GM21381 (cell line): ENCODE data around the gene AHCYL2.

Source experiments
- ATAC-seq: cut with Tn5 transposase; IDR thresholded peaks from one replicate; pipeline ENCODE4 v1.9.1; 2021; ENCODE audit warnings: mild to moderate bottlenecking, moderate library complexity; ENCODE audit not compliant: unreplicated experiment

The AHCYL2 gene

DNA sequence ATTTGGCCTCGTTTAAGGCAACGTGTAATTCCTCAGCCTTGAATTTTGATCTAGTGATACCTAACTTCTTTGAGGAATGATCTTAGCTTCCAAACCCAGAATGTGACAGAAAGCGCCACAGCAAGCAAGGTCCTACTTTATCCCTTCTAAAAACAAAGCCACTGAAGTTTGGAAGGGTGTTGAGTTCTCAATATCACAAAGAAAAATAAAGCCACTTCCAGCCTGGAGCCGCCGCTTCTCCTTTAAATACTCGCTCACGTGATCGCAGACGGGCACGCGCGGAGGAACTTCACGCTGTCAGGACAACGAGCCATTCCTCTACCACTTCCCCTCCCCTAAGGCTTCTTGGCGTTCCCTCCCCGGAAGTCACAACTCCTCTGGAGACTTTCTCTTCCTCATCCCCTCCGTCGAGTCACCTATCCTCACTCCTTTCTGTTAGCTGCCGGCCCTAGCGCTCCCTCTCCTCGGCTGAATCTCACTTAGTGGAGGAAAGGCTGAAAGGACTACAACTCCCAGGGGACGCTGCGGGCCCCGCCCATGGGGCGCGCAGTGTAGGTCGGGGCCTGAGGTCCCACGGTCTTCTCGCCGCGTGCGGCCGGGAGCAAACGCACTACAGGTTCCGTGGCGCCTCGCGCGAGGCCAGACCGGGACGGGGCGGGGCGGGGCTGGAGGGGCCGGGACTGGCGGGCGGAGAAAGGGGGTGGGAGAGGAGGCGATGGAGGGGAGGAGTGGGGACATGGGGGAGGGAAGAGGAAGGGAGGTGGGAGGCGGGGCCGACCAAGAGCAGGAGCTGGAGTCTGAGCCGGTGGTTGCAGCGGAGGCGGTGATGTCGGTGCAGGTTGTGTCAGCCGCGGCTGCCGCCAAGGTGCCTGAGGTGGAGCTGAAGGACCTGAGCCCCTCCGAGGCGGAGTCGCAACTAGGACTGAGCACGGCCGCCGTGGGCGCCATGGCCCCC lies at the start of gene AHCYL2:
AHCYL2 (plus strand) TSS at position 780 of the 955 bp plus-strand sequence.
- peak; percentile 89 for ATAC-seq

DNA sequence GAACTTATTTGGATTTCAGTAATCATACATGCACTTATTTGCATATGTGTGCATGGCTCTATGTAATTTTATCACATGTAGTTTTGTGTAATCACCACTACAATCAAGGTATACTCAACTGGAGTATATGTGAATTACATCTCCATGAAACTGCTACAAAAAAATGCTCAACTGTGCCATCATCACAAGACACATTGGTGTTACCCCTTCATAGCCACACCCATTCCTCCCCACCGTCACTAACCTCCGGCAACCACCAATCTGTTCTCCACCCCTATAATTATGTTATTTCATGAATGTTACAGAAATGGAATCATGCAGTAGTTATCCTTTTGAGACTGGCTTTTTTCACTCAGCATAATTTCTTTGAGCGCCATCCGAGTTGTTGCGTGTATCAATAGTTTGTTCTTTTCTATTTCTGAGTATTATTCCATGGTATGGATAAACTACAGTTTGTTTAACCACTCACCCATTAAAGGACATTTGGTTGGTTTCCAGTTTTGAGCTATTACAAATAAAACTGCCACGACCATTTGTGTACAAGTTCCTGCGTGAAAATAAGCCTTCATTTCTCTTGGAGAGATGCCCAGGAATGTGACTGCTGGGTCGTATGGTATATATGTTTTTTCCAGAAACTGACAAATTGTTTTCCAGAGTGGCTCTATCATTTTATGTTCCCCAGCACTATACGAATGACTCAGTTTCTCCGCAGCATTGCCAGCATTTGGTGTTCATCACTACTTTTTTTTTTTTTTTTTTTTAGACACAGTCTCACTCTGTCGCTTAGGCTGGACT lies 47.7 kb upstream of the AHCYL2 start:
- ATAC-seq: no peak

DNA sequence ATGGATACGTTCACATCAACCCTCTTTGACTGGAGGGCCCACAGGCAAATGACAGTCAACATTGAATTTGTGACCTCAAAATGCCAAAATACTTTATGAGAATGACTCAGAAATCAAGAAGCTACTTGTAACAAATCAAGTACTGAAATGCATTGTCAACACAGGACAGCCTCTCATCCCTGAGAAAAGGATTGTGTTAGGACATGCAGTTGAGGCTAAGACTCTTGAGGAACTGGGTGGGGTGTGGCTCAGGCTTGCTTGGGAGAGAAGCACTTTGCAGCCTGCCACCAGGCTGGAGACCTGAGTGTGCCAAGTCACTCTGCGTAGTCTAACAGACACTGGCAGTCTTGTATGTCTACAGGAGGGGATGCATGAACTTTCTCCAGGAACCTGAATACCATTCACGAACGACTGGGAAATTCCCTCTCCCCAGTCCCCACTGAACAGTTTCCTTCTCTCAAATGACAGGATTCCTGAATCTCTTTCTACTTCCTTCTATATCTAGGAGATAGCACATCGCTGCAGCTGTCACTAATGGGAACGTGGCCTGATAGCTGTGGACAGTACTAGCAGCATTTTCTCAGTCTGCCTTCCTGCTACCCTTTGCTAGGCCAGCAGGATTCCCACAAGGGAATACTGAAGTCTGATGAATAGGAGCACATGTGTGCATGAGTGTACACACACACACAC lies 39.7 kb upstream of the AHCYL2 start:
- no peak for ATAC-seq

DNA sequence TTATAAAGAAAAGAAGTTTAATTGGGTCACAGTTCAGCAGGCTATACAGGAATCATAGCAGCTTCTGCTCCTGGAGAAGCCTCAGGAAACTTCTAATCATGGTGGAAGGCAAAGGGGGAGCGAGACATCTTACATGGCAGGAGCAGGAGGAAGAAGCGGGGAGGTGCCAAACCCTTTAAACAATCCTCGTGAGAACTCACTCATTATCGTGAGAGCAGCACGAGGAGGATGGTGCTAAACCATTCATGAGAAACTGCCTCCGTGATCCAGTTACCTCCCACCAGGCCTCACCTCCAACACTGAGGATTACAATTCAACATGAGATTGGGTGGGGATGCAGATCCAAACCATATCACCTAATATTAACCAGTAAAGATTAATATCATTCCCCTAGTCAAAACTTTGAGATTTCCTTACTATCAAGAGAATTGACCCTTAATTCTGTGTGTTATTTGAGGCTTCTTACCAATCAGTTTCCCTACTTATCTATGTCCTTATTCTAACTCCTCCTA lies 38.0 kb upstream of the AHCYL2 start:
- no peak for ATAC-seq

DNA sequence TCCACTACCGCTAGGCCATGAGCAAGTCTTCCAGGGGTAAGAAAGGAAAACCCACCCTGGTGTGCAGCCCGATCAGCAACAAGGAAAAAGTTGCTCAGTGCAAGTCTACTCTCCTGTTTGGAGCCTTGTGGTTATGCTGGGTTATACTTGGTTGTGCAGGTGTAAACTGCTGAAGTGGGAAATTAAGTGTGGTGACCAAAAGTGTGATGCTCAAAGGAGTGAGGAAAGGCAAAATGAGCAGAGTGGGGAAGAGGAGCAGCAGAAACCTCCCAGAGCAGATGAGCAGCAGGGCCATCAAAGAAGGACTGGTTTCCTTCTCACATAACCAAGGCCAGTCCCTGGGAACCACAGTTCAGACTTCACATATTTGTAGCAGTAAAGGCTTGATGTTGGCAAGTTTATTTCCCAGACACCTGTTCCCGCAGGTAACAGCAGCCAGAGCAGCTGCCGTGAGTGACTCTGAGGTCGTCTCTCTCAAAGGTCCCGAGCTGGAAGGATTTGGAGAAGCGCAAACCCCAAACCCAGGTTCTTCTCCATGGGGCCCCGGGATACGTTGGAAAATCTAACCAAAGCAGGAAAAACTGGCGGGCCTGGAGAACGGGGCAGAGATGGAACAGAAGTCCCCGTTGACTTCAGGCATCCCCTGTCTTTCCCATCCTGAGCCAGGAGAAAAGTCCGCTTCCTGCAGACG lies 37.0 kb upstream of the AHCYL2 start:
- no peak for ATAC-seq

DNA sequence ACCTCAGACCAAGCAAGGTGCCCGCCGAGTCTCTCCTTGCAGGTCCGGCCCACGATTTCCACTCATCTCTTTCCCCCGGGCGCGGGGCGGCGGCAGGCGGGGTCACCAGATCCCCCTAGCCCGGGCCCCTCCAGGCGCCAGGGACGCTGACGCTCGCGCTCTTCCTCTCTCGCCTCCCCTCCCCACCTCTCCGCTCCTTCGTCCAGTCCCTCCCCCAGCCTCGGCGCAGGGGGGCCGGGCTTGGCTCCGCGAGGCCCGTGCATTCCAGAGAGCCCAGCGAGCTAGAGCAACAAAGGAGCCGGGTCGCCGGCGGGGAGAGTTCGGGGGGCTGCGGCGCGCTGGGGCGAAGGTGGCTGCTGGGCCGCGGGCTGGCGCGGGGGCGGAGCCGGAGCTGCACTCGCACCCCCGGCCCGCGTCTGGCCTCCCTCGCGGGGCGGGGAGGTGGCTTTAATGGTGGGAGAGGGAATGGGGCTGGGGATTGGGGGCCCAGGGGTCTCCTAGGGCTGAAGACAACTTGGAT lies 36.4 kb upstream of the AHCYL2 start, which contains the start of gene SMO:
SMO (plus strand) TSS at position 262 of the 520 bp plus-strand sequence. CDS start 519 bp downstream, outside the sequence.
- no peak for ATAC-seq

DNA sequence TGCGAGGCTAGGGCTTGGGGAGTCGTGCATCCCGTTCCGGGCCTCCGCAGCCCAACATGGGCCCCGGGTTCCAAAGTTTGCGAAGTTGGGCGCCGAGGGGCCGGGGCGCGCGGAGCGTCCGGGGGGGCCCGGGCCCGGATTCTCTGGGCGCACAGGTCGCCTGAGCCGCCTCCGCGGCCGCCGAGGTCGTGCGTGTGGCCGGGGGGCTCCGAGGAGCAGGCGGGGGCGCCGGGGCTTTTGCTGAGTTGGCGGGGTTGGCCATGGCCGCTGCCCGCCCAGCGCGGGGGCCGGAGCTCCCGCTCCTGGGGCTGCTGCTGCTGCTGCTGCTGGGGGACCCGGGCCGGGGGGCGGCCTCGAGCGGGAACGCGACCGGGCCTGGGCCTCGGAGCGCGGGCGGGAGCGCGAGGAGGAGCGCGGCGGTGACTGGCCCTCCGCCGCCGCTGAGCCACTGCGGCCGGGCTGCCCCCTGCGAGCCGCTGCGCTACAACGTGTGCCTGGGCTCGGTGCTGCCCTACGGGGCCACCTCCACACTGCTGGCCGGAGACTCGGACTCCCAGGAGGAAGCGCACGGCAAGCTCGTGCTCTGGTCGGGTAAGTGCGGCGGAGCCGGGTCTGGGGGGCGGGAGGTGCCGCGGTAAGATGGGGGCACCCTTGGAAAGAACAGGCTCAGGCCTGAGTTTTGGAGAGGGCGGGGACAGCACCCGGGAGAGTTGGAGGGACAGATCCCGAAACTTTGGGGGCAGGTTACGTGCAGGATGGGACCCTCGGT lies 35.8 kb upstream of the AHCYL2 start:
- ATAC-seq: no peak

DNA sequence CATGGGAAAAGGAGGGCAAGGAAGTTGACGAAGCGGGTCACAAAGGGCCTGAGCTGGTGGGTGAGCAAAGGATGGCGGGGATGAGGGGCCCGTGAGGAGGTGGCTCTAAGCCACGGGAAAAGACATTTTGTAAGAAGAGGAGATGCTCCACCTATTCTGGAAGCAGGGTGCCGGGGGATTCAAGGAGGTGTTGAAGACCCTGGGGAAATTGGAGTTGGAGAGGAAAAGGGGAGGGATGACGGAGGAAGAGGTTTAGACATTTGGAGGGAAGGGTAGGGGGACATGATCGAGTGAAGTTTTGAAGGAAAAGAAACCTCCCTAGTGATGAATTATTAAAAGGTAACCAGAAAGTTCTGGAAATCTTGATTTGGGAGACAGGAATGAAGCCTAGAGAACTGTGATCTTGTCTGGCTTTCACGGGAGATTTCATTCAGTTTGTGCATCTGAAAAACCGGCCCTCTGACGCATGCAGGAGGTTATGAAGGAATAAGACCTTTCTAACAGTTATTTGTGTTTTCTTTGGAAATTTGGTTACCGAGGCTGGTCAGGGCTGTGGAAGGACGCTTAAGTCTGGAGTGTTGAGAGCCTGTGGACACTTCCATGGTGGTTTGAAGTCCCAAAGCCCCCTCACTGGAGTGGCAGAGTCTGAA lies 35.0 kb upstream of the AHCYL2 start:
- ATAC-seq: no peak

DNA sequence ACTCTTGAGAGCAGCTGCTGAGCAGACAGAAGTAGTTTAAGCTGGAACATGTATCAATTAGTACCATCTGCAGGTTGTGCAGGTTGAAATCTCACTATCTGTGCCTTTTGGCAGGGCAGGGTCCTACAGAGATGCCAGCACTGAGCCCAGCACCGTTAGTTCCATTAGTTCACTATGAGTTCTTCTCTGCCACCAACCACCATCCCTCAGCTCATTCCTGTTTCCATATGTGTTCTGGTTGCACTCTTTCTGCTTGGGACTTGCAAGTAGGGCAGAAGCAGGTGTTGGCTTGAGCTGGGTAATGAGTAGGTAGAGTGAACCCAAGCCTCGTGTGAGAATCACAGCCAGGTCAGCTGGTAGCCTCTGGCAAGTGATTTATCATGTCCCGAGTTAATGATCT lies 33.6 kb upstream of the AHCYL2 start:
- no peak for ATAC-seq

DNA sequence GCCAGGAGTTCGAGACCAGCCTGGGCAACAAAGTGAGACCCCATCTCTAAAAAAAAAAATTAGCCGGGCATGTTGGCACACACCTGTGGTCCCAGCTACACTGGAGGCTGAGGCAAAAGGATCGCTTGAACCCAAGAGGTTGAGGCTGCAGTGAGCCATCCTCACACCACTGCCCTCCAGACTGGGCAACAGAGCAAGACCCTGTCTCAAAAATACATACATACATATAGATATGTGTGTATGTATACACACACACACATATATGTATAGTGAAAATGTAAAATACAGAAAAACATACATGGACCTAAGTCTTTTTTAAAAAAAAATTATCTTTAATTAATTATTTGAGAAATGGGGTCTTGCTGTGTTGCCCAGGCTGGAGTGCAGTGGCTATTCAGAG lies 30.9 kb upstream of the AHCYL2 start:
- ATAC-seq: no peak

DNA sequence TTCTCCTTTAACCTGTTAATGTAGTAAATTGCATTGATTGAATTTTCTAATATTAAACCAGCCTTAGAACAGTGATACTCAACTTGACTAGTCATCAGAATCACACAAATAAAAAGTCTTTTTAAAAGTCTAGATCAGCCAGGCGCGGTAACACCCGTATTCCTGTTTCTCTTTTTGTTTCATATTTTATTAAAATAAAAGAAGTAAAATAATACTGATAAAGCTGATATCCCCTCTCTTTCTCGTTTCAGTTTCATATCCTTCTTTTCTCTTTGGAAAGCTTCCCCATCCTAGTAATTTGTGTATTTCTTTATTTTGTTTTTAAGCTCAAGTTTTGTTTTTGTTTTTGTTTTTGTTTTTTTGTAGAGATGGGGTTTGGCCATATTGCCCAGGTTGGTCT lies 27.1 kb upstream of the AHCYL2 start:
- ATAC-seq: no peak

DNA sequence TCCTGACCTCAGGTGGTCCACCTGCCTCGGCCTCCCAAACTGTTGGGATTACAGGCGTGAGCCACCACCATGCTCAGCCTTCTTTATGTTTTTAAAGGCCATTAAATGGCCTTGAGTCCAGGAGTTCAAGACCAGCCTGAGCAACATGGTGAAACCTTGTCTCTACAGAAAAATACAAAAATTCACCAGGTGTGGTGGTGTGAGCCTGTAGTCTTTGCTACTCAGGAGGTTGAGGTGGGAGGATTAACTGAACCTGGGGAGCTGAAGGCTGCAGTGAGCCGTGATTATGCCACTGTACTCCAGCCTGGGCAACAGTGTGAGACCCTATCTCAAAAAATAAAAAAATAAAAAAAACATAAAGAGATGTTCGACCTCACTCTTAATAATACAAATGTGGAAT lies 25.4 kb upstream of the AHCYL2 start:
- ATAC-seq: no peak

DNA sequence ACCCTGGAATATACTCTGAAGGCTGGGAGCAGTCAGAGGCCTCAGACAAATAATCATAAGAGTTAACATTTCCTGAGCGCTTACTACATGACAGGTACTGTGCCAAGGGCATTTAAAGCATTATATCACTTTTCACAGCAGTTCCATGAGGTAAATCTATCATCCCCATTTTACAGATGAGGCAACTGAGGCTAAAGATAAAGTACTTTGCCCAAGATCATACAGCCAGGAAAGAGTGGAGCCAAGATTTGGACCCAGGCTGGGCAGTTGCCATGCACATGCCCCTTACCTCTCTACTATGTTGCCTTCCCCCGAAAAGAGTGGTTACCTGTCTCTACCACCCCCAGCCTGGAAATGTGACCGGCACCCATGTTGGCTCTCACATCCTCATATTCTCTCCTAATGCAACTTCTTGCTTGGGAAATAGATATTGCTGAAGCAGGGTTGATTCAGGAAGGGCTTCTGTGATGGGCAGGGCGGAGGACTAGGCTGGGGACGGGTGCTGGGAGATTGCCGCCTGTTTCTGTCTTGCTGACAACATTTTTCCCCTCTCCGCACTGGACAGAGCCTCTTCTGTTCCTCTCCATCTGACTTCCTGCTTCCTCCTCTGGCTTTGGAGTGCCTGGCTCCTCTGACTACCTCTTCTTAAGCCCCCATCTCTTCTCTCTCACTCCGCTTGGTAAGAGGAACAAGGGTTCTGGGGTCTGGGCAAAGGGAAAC lies 22.6 kb upstream of the AHCYL2 start:
- ATAC-seq: no peak

DNA sequence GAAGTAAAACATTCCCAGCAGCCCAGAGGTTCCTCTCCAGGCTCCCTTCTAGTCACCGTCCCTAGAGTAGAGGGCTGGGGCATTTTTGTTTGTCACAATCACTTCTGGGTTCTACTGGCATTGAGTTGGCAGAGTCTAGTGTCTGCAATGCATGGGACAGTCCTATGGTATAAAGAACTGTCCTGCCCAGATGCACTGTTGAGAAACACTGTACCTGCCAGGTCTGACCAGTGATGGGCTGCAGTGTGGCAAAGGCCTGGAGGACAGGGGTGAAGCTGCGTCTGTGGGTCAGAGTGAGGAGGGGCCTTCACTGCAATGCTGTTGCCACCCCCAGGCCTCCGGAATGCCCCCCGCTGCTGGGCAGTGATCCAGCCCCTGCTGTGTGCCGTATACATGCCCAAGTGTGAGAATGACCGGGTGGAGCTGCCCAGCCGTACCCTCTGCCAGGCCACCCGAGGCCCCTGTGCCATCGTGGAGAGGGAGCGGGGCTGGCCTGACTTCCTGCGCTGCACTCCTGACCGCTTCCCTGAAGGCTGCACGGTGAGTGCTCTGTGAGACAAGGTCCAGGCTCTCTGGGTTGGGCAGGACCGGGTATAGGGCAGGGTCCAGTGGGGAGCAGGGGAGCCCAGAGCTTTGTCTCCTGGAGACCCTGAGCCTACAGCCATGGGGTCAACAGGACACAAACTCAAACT lies 21.6 kb upstream of the AHCYL2 start:
- ATAC-seq: no peak

DNA sequence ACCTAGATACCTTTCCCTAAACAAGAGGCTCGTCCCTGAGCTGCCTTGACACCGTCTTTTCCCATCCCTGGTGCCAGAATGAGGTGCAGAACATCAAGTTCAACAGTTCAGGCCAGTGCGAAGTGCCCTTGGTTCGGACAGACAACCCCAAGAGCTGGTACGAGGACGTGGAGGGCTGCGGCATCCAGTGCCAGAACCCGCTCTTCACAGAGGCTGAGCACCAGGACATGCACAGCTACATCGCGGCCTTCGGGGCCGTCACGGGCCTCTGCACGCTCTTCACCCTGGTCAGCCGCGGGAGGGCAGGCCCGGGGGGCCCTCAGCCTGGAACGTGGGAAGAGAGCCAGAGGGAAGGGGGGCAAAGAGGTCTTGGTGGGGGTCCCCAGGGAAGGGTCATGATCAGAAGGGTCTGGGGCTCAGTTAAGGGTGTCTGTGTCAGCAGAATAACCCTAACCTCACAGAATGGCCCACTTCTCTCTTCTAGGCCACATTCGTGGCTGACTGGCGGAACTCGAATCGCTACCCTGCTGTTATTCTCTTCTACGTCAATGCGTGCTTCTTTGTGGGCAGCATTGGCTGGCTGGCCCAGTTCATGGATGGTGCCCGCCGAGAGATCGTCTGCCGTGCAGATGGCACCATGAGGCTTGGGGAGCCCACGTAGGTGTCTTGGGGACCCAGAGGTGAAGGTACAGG lies 19.6 kb upstream of the AHCYL2 start:
- ATAC-seq: no peak

DNA sequence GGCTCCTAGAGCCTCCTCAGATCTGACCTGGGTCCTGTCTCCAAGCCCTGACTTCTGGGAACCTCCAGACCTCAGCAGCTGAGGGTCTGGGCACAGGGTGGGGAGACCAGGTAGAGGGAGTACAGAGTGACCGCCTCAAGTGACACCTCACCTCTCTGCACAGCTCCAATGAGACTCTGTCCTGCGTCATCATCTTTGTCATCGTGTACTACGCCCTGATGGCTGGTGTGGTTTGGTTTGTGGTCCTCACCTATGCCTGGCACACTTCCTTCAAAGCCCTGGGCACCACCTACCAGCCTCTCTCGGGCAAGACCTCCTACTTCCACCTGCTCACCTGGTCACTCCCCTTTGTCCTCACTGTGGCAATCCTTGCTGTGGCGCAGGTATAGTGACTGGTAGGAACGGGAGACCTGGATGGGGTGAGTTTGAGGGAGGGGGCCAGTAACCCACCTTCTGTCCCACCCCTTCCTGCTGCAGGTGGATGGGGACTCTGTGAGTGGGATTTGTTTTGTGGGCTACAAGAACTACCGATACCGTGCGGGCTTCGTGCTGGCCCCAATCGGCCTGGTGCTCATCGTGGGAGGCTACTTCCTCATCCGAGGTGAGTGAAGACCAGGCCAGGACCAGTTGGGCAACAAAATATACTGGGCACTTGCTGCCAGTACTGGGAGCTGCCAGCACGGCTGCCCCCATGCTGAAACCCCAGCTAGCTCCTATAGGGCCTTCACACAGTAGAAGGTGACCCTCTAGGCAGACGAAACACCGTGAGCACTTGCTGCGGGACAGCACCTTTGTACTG lies 18.6 kb upstream of the AHCYL2 start:
- no peak for ATAC-seq
